Measurements from ENCODE around the gene BAIAP3. TPM values are rescaled to one million over a fixed set of nuclear protein-coding genes. Genes with fewer than 3 reads are reported as not detected.

The BAIAP3 gene
- total and polyA plus RNA-seq, 10 donors = 2.7 to 15.7 (median 6.3) TPM

GRCh38 chr16:1345087-1345486 lies 11.6 kb downstream of the BAIAP3 start:
- WGBS, 5 donors = 60 to 87% (median 75%) methylated on average over 4 to 11 of the region's 11 CpGs

GRCh38 chr16:1345651-1346421 lies 12.4 kb downstream of the BAIAP3 start:
- intact Hi-C loops (cut with DNase I; ENCODE audit: low total_unique reads) = no loop called here
- peaks cover 9 to 51% (median 34%) of the 10 kb centered on the region in 6 donors for H3K4me1 ChIP-seq
- 70 to 84% (median 78%) methylated on average over 15 to 31 of the region's 31 CpGs for WGBS, 5 donors
- no peak for DNase-seq
- H3K9me3 ChIP-seq = no peaks in the 10 kb centered on the region
- peaks cover 0 to 37% (median 30%) of the 10 kb centered on the region in 6 donors for H3K36me3 ChIP-seq
- H3K27me3 ChIP-seq (replicated peaks in 1 of 7) = no peaks in the 10 kb centered on the region
- no peak overlapping the region for H3K27ac ChIP-seq
- no peak overlapping the region for H3K4me3 ChIP-seq
- TF ChIP-seq CTCF (IDR thresholded peaks at IDR 0.05 in 8 of 11, conservative IDR thresholded peaks at IDR 0.05 in 3 of 11) (no peak), POLR2AphosphoS5 (IDR thresholded peaks at IDR 0.05) (peak in 2 of 3 donors; percentile 17 to 54), POLR2A (IDR thresholded peaks at IDR 0.05) (no peak)

More at GRCh38 chr16:1345087-1345486, 11.6 kb downstream of the BAIAP3 start:
- no peak for TF ChIP-seq POLR2AphosphoS5 (IDR thresholded peaks at IDR 0.05)
- TF ChIP-seq CTCF (IDR thresholded peaks at IDR 0.05 in 8 of 11, conservative IDR thresholded peaks at IDR 0.05 in 3 of 11) = no peak
- no peak for TF ChIP-seq POLR2A (IDR thresholded peaks at IDR 0.05)
- H3K4me1 ChIP-seq = peaks cover 4 to 44% (median 27%) of the 10 kb centered on the region in 6 donors
- H3K27me3 ChIP-seq (replicated peaks in 1 of 7) = no peaks in the 10 kb centered on the region
- no peaks in the 10 kb centered on the region for H3K9me3 ChIP-seq
- H3K27ac ChIP-seq = no peak overlapping the region
- DNase-seq = no peak
- intact Hi-C loops (cut with DNase I; ENCODE audit: low total_unique reads) = no loop called here
- peaks cover 0 to 31% (median 28%) of the 10 kb centered on the region in 6 donors for H3K36me3 ChIP-seq
- H3K4me3 ChIP-seq = no peak overlapping the region

GRCh38 chr16:1346422-1347285 lies 13.2 kb downstream of the BAIAP3 start:
- no peak overlapping the region for H3K27ac ChIP-seq
- WGBS, 5 donors = 74 to 82% (median 77%) methylated on average over 19 to 34 of the region's 34 CpGs
- no peak overlapping the region for H3K4me3 ChIP-seq
- DNase-seq = no peak
- peaks cover 13 to 49% (median 36%) of the 10 kb centered on the region in 6 donors for H3K4me1 ChIP-seq
- no peak for TF ChIP-seq CTCF (IDR thresholded peaks at IDR 0.05 in 8 of 11, conservative IDR thresholded peaks at IDR 0.05 in 3 of 11)
- no peak for TF ChIP-seq POLR2A (IDR thresholded peaks at IDR 0.05)
- peak in 2 of 3 donors; percentile 2 to 13 for TF ChIP-seq POLR2AphosphoS5 (IDR thresholded peaks at IDR 0.05)
- intact Hi-C loops (cut with DNase I; ENCODE audit: low total_unique reads) = no loop called here
- no peaks in the 10 kb centered on the region for H3K9me3 ChIP-seq
- no peaks in the 10 kb centered on the region for H3K27me3 ChIP-seq (replicated peaks in 1 of 7)
- H3K36me3 ChIP-seq = peaks cover 0 to 37% (median 30%) of the 10 kb centered on the region in 6 donors
